ENCODE measurements around the gene FBF1. TPM values are rescaled to one million over a fixed set of nuclear protein-coding genes. Genes with fewer than 3 reads are reported as not detected.

FBF1 gene
- total and polyA plus RNA-seq, 2 of the 8 experiments (the other 6 are each of a cell fraction or from before 2014, with no cell fraction given) = 8.1 to 13.1 TPM

DNA sequence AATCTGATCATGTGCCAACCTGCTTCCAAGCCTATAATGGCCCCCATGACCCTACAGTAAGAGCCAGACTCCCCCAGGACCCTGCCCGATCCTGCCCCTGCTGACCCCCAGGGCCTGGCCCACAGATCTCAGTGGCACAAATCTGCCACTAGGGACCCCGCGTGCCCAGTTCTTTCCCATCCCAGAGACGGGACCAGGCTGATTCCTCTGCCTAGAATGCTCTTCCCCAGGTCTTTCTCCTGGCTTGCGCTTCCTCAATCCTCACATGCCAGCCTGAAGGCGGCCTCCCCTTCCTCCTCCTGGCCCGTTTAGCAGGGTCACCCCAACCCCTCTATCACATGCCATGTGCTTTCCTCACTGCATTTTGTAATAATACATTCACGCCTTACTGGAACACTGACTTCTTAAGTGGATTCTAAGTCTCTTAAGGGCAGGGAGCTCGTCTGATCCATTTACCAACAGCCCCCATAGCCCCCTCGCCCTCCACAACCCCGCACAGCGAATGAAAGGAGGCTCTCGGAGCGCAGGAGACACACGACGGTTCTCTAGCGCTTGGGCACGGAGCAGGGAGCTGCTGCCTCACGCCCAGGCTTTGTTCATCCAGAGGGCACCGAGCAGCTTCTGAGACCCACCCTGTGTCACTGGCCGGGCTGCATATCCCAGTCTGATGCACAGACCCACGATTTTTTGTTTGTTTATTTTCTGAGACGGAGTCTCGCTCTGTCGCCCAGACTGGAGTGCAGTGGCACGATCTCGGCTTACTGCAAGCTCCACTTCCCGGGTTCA is 45.3 kb downstream of the FBF1 start:
- Histone ChIP-seq H2BK15ac (ENCODE audit: low read length) (0 out of 2 replicates have a peak overlapping the region, but pooled peaks have one; percentile 31), H3K27ac (ENCODE audit: low read depth, low read length) (no peak overlapping the region), H3K23me2 (ENCODE audit: low read depth, low read length) (peaks cover 8% of the 10 kb centered on the region), H2AFZ (ENCODE audit: low read length) (no peak overlapping the region), H3K9me3 (ENCODE audit: insufficient read depth in 2 of 2, low read depth in 1 of 2, low read length in 1 of 2) (no peaks in the 10 kb centered on the region), H3K79me2 (ENCODE audit: control insufficient read depth in 1 of 2, insufficient read depth in 2 of 2, low read length in 2 of 2) (peaks cover 0 to 15% of the 10 kb centered on the region in 2 experiments; a peak in 1 of 4 replicates), H3K4me2 (ENCODE audit: insufficient read depth in 1 of 2, low read depth in 2 of 2, low read length in 2 of 2) (peak overlapping the region; percentile 88 to 95), H3K9ac (replicated peaks in 1 of 4; ENCODE audit: extremely low read depth in 1 of 4, low read depth in 3 of 4, low read length in 3 of 4) (peak overlapping the region in 3 of 4 experiments; percentile 62 to 91 (median 62); a peak in 6 of 7 replicates), H3K14ac (ENCODE audit: insufficient read length) (no peak overlapping the region), H4K5ac (ENCODE audit: insufficient read length, low read depth, low read length) (no peak overlapping the region), H4K20me1 (replicated peaks in 1 of 2; ENCODE audit: control insufficient read depth in 1 of 2, insufficient read depth in 2 of 2, low read length in 2 of 2) (peaks cover 2 to 11% of the 10 kb centered on the region in 2 experiments), H2BK120ac (replicated peaks; ENCODE audit: low read depth, low read length) (no peak overlapping the region), H2AK5ac (ENCODE audit: low read depth, low read length) (peak overlapping the region; percentile 88), H2BK5ac (ENCODE audit: low read depth, low read length) (peak overlapping the region; percentile 66; the same call in 1 of the 2 replicates), H2BK20ac (ENCODE audit: low read length) (no peak overlapping the region), H3K36me3 (ENCODE audit: control insufficient read depth in 2 of 4, insufficient read depth in 4 of 4, low read length in 3 of 4) (peaks cover 5 to 37% (median 27%) of the 10 kb centered on the region in 4 experiments; a peak in 6 of 8 replicates), H3K4me1 (replicated peaks in 1 of 4; ENCODE audit: control insufficient read depth in 3 of 4, insufficient read depth in 4 of 4, low read length in 3 of 4) (peaks cover 4 to 25% (median 13%) of the 10 kb centered on the region in 4 experiments), H3K56ac (replicated peaks; ENCODE audit: insufficient read length, low read depth, low read length) (no peak overlapping the region), H3K18ac (ENCODE audit: extremely low read depth, low read length) (peak overlapping the region; percentile 97), H3K4ac (replicated peaks; ENCODE audit: insufficient read length, low read depth, low read length) (peak overlapping the region; percentile 97), H4K8ac (ENCODE audit: extremely low read depth, insufficient read depth, low read length) (no peak overlapping the region), H2BK12ac (ENCODE audit: low read depth, low read length) (peak overlapping the region; percentile 80; the same call in 1 of the 2 replicates), H3K23ac (ENCODE audit: insufficient read length) (no peak overlapping the region), H3K27me3 (replicated peaks in 1 of 4; ENCODE audit: control insufficient read depth in 3 of 4, extremely low read depth in 1 of 4, insufficient read depth in 3 of 4, low read length in 3 of 4) (no peaks in the 10 kb centered on the region), H3K4me3 (ENCODE audit: extremely low read depth in 1 of 4, insufficient read depth in 2 of 4, low read depth in 3 of 4, low read length in 4 of 4) (peak overlapping the region; percentile 58 to 96 (median 80)), H4K91ac (replicated peaks; ENCODE audit: insufficient read length, low read length) (peak overlapping the region; percentile 83), H3K79me1 (ENCODE audit: low read depth, low read length) (peaks cover 3% of the 10 kb centered on the region; the same call in 1 of the 2 replicates)
- peak in 1 of 2 experiments; percentile 63 for DNase-seq (ENCODE audit: low read depth in 1 of 2, low spot score in 2 of 2)
- TF ChIP-seq, protein P1, sequence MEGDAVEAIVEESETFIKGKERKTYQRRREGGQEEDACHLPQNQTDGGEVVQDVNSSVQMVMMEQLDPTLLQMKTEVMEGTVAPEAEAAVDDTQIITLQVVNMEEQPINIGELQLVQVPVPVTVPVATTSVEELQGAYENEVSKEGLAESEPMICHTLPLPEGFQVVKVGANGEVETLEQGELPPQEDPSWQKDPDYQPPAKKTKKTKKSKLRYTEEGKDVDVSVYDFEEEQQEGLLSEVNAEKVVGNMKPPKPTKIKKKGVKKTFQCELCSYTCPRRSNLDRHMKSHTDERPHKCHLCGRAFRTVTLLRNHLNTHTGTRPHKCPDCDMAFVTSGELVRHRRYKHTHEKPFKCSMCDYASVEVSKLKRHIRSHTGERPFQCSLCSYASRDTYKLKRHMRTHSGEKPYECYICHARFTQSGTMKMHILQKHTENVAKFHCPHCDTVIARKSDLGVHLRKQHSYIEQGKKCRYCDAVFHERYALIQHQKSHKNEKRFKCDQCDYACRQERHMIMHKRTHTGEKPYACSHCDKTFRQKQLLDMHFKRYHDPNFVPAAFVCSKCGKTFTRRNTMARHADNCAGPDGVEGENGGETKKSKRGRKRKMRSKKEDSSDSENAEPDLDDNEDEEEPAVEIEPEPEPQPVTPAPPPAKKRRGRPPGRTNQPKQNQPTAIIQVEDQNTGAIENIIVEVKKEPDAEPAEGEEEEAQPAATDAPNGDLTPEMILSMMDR (IDR thresholded peaks at IDR 0.05; ENCODE audit: control extremely low read depth in 1 of 3, insufficient read depth in 1 of 3, low read depth in 1 of 3, low read length in 3 of 3) = peak; percentile 49 to 71 (median 70)
- peak; percentile 23 to 25; a peak in 2 of 4 replicates for TF ChIP-seq RAD21 (IDR thresholded peaks at IDR 0.05 in 1 of 2, conservative IDR thresholded peaks at IDR 0.05 in 1 of 2; ENCODE audit: low read depth in 2 of 2, low read length in 2 of 2)
- TF ChIP-seq POLR2AphosphoS5 (IDR thresholded peaks at IDR 0.05; ENCODE audit: low read depth, low read length) = peak; percentile 31; the same call in 1 of the 2 replicates
- peak; percentile 2; the same call in 1 of the 2 replicates for TF ChIP-seq YY1 (IDR thresholded peaks at IDR 0.05; ENCODE audit: low read depth, low read length)
- TF ChIP-seq BRCA1 (IDR thresholded peaks at IDR 0.05; ENCODE audit: low read depth, low read length) = no peak
- peak; percentile 45; the same call in 1 of the 2 replicates for TF ChIP-seq TEAD4 (IDR thresholded peaks at IDR 0.05; ENCODE audit: low read depth, low read length)
- CTCF ChIA-PET (ENCODE audit: partially characterized antibody) = interaction anchor here (0.6 to 51.3 kb wide), 15 partner anchors 9 to 113 kb away, joined by 3 to 885 read pairs (median 5); partner anchors contain the start of genes CDK3, MRPL38, TRIM47 and WBP2
- WGBS, 2 experiments (ENCODE audit: extremely low coverage in 1 of 2, insufficient coverage in 1 of 2, insufficient read length in 1 of 2, insufficient replicate concordance in 2 of 2, low coverage in 1 of 2, low lambda C conversion rate in 2 of 2, missing lambda C conversion rate in 1 of 2) = 23% methylated on average over 28 of the region's 28 CpGs; no CpG with 5 or more reads in 1 of the 2 experiments
- POLR2A ChIA-PET (ENCODE audit: partially characterized antibody) = interaction anchor here (0.8 to 12.1 kb wide), 16 partner anchors 8 to 185 kb away, joined by 3 to 143 read pairs (median 8); partner anchors contain the start of genes FBF1, MRPL38, TRIM47 and UNK
- no peak for FAIRE-seq
